MM.1S (cell line): ENCODE data around the gene SRGAP3.

Source experiments
- DNase-seq: peaks from one replicate; pipeline ENCODE4 v3.0.0-alpha.2; 2015
- H2AFZ ChIP-seq: fragments of 300-600 bp; sonication (generic); 2 replicates; pipeline ENCODE4 v1.6.0; 2016; ENCODE audit warnings: antibody characterized with exemption, low read length
- H3F3A ChIP-seq: fragments of 300-600 bp; sonication (generic); 2 replicates; pipeline ENCODE4 v1.6.1; 2016; ENCODE audit warnings: mild to moderate bottlenecking, antibody characterized with exemption, low read length, moderate library complexity, mixed read lengths; ENCODE audit not compliant: insufficient read depth
- H3K27ac ChIP-seq: fragments of 300-600 bp; sonication (generic); 2 replicates; pipeline ENCODE4 v1.5.1; 2016; ENCODE audit warnings: mild to moderate bottlenecking, low read length
- H3K27me3 ChIP-seq: fragments of 300-600 bp; sonication (generic); replicated peaks from 2 replicates; pipeline ENCODE4 v1.6.0; 2016; ENCODE audit warnings: low read length; ENCODE audit not compliant: insufficient read depth
- H3K36me3 ChIP-seq: fragments of 300-600 bp; sonication (generic); replicated peaks from 2 replicates; pipeline ENCODE4 v1.6.1; 2016; ENCODE audit warnings: mild to moderate bottlenecking, low read length, mixed read lengths; ENCODE audit not compliant: insufficient read depth
- H3K4me1 ChIP-seq: fragments of 300-600 bp; sonication (generic); 2 replicates; pipeline ENCODE4 v1.6.1; 2016; ENCODE audit warnings: low read length, mixed read lengths
- H3K4me2 ChIP-seq: fragments of 300-600 bp; sonication (generic); 2 replicates; pipeline ENCODE4 v1.6.0; 2016; ENCODE audit warnings: low read depth, low read length
- H3K4me3 ChIP-seq: fragments of 300-600 bp; sonication (generic); 2 replicates; pipeline ENCODE4 v1.5.1; 2016; ENCODE audit warnings: low read length, mixed read lengths
- H3K79me2 ChIP-seq: fragments of 300-600 bp; sonication (generic); 2 replicates; pipeline ENCODE4 v1.6.1; 2016; ENCODE audit warnings: mixed run types, low read length, mixed read lengths
- H3K9ac ChIP-seq: fragments of 300-600 bp; sonication (generic); 2 replicates; pipeline ENCODE4 v1.6.1; 2016; ENCODE audit warnings: low read length, mixed read lengths
- H3K9me2 ChIP-seq: fragments of 300-600 bp; sonication (generic); replicated peaks from 2 replicates; pipeline ENCODE4 v1.6.1; 2016; ENCODE audit warnings: mild to moderate bottlenecking, low read length, mixed read lengths; ENCODE audit not compliant: insufficient read depth
- H3K9me3 ChIP-seq: fragments of 300-600 bp; sonication (generic); replicated peaks from 2 replicates; pipeline ENCODE4 v1.6.1; 2016; ENCODE audit warnings: mild to moderate bottlenecking, low read length, mixed read lengths; ENCODE audit not compliant: insufficient read depth
- H4K20me1 ChIP-seq: fragments of 300-600 bp; sonication (generic); 2 replicates; pipeline ENCODE4 v1.6.1; 2016; ENCODE audit warnings: mild to moderate bottlenecking, low read length, moderate library complexity, mixed read lengths; ENCODE audit not compliant: insufficient read depth
- EZH2 ChIP-seq: fragments of 300-600 bp; sonication (generic); optimal IDR thresholded peaks from 2 replicates; pipeline ENCODE3; 2017; ENCODE audit warnings: low read depth, mild to moderate bottlenecking, antibody characterized with exemption, low read length, mixed read lengths
- EZH2phosphoT487 ChIP-seq: fragments of 300-600 bp; sonication (generic); IDR thresholded peaks from 2 replicates; pipeline ENCODE4 v1.6.1; 2018; ENCODE audit warnings: antibody characterized with exemption, low read length
- TF ChIP-seq, protein P1 (sequence below): fragments of 300-600 bp; sonication (generic); IDR thresholded peaks from 2 replicates; pipeline ENCODE4 v1.5.1; 2016; ENCODE audit warnings: antibody characterized with exemption, low read length, mixed read lengths

The SRGAP3 gene

DNA sequence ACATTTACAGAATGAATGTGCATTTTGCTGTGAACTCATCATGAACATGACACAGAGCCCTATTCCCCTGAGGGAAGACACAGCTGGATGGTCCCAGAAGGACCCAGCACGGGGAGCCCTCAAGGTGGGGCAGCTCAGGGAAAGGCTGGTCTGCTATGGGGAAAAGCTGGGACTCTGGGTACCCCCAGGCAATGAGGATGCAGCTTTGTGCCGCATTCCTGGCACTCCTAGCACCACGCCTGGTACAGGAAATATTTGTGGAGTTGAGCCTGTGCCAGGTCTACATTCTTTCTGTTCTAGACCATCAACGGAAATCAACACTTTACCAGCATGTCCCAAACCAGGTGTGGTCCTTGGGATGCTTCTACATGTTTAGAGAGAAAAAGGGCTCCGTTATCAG lies 74.0 kb downstream of the SRGAP3 start:
- Histone ChIP-seq H2AFZ (no peak overlapping the region), H3K9me3 (no peaks in the 10 kb centered on the region), H3K36me3 (no peaks in the 10 kb centered on the region), H4K20me1 (no peaks in the 10 kb centered on the region), H3K79me2 (no peaks in the 10 kb centered on the region), H3F3A (no peaks in the 10 kb centered on the region), H3K27ac (no peak overlapping the region), H3K9ac (no peak overlapping the region), H3K4me3 (no peak overlapping the region), H3K4me2 (no peak overlapping the region), H3K4me1 (no peaks in the 10 kb centered on the region), H3K9me2 (no peaks in the 10 kb centered on the region), H3K27me3 (no peaks in the 10 kb centered on the region)
- TF ChIP-seq EZH2, result no peak
- no peak for DNase-seq

DNA sequence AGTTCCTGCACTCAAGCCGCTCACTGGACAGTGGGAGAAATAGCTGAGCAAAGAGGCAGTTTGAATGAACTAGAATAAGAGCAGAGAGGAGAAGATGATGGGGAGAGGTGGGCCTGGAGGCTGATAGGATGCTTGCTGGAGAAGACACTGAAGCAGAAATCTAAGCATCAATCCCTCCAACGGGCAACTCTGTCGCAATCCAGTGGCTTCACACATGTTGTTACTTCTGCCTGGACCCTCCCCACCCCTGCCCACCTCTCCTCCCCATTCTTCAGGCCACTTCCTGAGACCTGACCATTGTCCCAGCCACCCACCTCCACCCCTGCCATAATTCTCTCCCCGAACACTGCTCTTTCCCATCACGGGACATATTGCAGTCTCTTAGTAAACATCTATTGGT lies 76.0 kb downstream of the SRGAP3 start:
- DNase-seq, result no peak
- Histone ChIP-seq H2AFZ (no peak overlapping the region), H3K36me3 (no peaks in the 10 kb centered on the region), H3K79me2 (no peaks in the 10 kb centered on the region), H3F3A (peaks cover 7% of the 10 kb centered on the region; the same call in 1 of the 2 replicates), H3K9ac (no peak overlapping the region), H4K20me1 (no peaks in the 10 kb centered on the region), H3K4me2 (no peak overlapping the region), H3K4me3 (no peak overlapping the region), H3K9me3 (no peaks in the 10 kb centered on the region), H3K27me3 (no peaks in the 10 kb centered on the region), H3K9me2 (no peaks in the 10 kb centered on the region), H3K27ac (no peak overlapping the region), H3K4me1 (peaks cover 11% of the 10 kb centered on the region)
- TF ChIP-seq EZH2phosphoT487 (no peak), EZH2 (no peak)
- TF ChIP-seq, protein P1, sequence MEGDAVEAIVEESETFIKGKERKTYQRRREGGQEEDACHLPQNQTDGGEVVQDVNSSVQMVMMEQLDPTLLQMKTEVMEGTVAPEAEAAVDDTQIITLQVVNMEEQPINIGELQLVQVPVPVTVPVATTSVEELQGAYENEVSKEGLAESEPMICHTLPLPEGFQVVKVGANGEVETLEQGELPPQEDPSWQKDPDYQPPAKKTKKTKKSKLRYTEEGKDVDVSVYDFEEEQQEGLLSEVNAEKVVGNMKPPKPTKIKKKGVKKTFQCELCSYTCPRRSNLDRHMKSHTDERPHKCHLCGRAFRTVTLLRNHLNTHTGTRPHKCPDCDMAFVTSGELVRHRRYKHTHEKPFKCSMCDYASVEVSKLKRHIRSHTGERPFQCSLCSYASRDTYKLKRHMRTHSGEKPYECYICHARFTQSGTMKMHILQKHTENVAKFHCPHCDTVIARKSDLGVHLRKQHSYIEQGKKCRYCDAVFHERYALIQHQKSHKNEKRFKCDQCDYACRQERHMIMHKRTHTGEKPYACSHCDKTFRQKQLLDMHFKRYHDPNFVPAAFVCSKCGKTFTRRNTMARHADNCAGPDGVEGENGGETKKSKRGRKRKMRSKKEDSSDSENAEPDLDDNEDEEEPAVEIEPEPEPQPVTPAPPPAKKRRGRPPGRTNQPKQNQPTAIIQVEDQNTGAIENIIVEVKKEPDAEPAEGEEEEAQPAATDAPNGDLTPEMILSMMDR, result no peak

DNA sequence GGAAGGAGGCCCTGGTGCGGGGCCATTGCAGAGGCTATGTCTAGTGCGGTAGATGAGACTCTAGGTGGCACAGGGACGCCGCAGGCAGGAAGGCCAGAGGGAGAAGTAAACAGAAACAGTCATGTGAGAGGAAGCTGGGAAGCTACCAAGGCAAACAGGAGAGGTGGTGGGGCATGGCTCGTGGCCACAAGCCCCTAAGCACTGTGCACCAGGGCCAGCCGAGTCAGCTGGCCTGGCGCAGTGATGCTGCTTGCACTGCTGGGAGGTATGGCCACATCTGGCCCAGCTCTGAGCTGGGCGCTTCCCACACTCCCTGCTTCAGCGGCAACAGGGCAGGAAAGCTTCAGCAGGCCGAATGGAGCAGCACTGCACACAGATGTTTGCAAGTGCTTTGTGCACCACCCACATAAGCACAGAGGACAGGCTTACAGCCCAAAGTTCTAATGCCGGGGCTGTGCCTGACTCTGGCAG lies 76.6 kb downstream of the SRGAP3 start:
- no peak overlapping the region for H2AFZ ChIP-seq
- DNase-seq, result no peak

DNA sequence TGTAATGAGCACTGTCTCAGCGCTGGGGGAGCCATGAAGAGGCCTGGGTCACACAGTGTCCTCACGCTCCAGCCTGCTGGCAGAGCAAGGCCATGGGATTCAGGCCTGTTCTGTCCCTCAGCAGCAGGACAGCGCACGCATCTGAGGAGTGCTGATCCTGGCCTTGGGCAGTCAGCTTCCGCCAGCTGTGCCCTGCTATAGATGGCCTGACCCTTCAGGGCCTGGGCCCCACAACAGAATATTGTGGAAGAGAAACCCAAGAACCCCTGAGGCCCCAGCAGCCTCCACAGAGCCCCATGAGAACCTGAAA lies 78.6 kb downstream of the SRGAP3 start:
- H3K4me1 ChIP-seq, result peaks cover 20% of the 10 kb centered on the region
- no peak overlapping the region for H3K9ac ChIP-seq
- H3K36me3 ChIP-seq, result no peaks in the 10 kb centered on the region
- H3K27me3 ChIP-seq, result no peaks in the 10 kb centered on the region
- DNase-seq, result no peak
- H3F3A ChIP-seq, result peaks cover 7% of the 10 kb centered on the region; the same call in 1 of the 2 replicates
- no peaks in the 10 kb centered on the region for H3K9me2 ChIP-seq
- no peak for TF ChIP-seq EZH2phosphoT487
- TF ChIP-seq, protein P1, result no peak
- TF ChIP-seq EZH2, result no peak
- no peak overlapping the region for H3K4me2 ChIP-seq
- no peak overlapping the region for H3K4me3 ChIP-seq
- no peak overlapping the region for H3K27ac ChIP-seq
- no peaks in the 10 kb centered on the region for H3K79me2 ChIP-seq
- no peaks in the 10 kb centered on the region for H3K9me3 ChIP-seq
- no peak overlapping the region for H2AFZ ChIP-seq
- H4K20me1 ChIP-seq, result no peaks in the 10 kb centered on the region

More for the DNA sequence above, 76.6 kb downstream of the SRGAP3 start:
- no peak overlapping the region for H3K4me3 ChIP-seq
- no peaks in the 10 kb centered on the region for H3K9me3 ChIP-seq
- H3K36me3 ChIP-seq, result no peaks in the 10 kb centered on the region
- H3F3A ChIP-seq, result peaks cover 7% of the 10 kb centered on the region; the same call in 1 of the 2 replicates
- H3K4me2 ChIP-seq, result no peak overlapping the region
- peaks cover 15% of the 10 kb centered on the region for H3K4me1 ChIP-seq
- H3K9me2 ChIP-seq, result no peaks in the 10 kb centered on the region
- H3K27me3 ChIP-seq, result no peaks in the 10 kb centered on the region
- H3K9ac ChIP-seq, result no peak overlapping the region
- TF ChIP-seq EZH2, result no peak
- TF ChIP-seq, protein P1, result no peak
- no peak for TF ChIP-seq EZH2phosphoT487
- H4K20me1 ChIP-seq, result no peaks in the 10 kb centered on the region
- no peaks in the 10 kb centered on the region for H3K79me2 ChIP-seq
- no peak overlapping the region for H3K27ac ChIP-seq
